ENCODE results near the gene CREB3L4. TPM values are rescaled to one million over a fixed set of nuclear protein-coding genes. Genes with fewer than 3 reads are reported as not detected.

The CREB3L4 gene
- total and polyA plus RNA-seq, 8 donors, result 2.7 to 32.9 (median 10.9) TPM; not detected in 1

GRCh38 chr1:153921803-153922075 is 46.0 kb upstream of the CREB3L4 start:
- WGBS, 5 donors, result 1 to 4% (median 3%) methylated on average over 10 of the region's 10 CpGs
- peak overlapping the region; percentile 53 to 93 (median 92) for H3K27ac ChIP-seq
- intact Hi-C loops (cut with DNase I; ENCODE audit: low total_unique reads), result no loop called here
- no peaks in the 10 kb centered on the region for H3K9me3 ChIP-seq
- H3K36me3 ChIP-seq, result peaks cover 0 to 6% (median 3%) of the 10 kb centered on the region in 4 donors
- H3K4me1 ChIP-seq, result peaks cover 31 to 62% (median 51%) of the 10 kb centered on the region in 4 donors
- peak in 1 of 2 donors; percentile 37 for DNase-seq
- TF ChIP-seq EP300 (IDR thresholded peaks at IDR 0.05) (no peak), POLR2AphosphoS5 (IDR thresholded peaks at IDR 0.05) (no peak), CTCF (IDR thresholded peaks at IDR 0.05) (no peak)
- peak overlapping the region; percentile 89 to 93 (median 90) for H3K4me3 ChIP-seq
- no peaks in the 10 kb centered on the region for H3K27me3 ChIP-seq

- 0 to 1% (median 1%) methylated on average over 35 to 82 of the region's 86 CpGs for WGBS, 5 donors
- H3K4me1 ChIP-seq, result peaks cover 31 to 56% (median 49%) of the 10 kb centered on the region in 4 donors
- peak overlapping the region; percentile 85 to 93 (median 92) for H3K27ac ChIP-seq
- H3K36me3 ChIP-seq, result peaks cover 0 to 6% (median 3%) of the 10 kb centered on the region in 4 donors
- H3K4me3 ChIP-seq, result peak overlapping the region; percentile 89 to 93 (median 90)
- H3K27me3 ChIP-seq, result no peaks in the 10 kb centered on the region
- intact Hi-C loops (cut with DNase I; ENCODE audit: low total_unique reads), result no loop called here
- H3K9me3 ChIP-seq, result no peaks in the 10 kb centered on the region
- peak in 1 of 2 donors; percentile 32 for DNase-seq
- TF ChIP-seq EP300 (IDR thresholded peaks at IDR 0.05) (no peak), POLR2A (IDR thresholded peaks at IDR 0.05) (no peak), POLR2AphosphoS5 (IDR thresholded peaks at IDR 0.05) (peak in 1 of 3 donors; percentile 63), CTCF (IDR thresholded peaks at IDR 0.05) (peak in 1 of 7 experiments; percentile 14)
Observed at GRCh38 chr1:153922076-153922971, 45.4 kb upstream of the CREB3L4 start.

GRCh38 chr1:153922972-153923925 is 44.5 kb upstream of the CREB3L4 start, which contains the start of gene GATAD2B:
Gene GATAD2B (minus strand): TSS chr1:153922972. CDS start chr1:153828347, 94,625 bp downstream.
- peak within 1 kb of the TSS; percentile 89 to 93 (median 90) for H3K4me3 ChIP-seq
- intact Hi-C loops (cut with DNase I; ENCODE audit: low total_unique reads), result no loop called here
- no peaks in the 10 kb centered on the region for H3K9me3 ChIP-seq
- no peaks in the 10 kb centered on the region for H3K27me3 ChIP-seq
- peak within 1 kb of the TSS; percentile 85 to 93 (median 92) for H3K27ac ChIP-seq
- peaks cover 0 to 6% (median 0%) of the 10 kb centered on the region in 4 donors for H3K36me3 ChIP-seq
- peak; percentile 100 for DNase-seq
- 0 to 1% (median 1%) methylated on average over 52 to 53 of the region's 53 CpGs for WGBS, 5 donors
- H3K4me1 ChIP-seq, result peaks cover 31 to 48% (median 45%) of the 10 kb centered on the region in 4 donors
- TF ChIP-seq CTCF (IDR thresholded peaks at IDR 0.05) (no peak), POLR2AphosphoS5 (IDR thresholded peaks at IDR 0.05) (peak; percentile 7 to 63 (median 45))

- WGBS, 5 donors, result 76 to 88% (median 82%) methylated on average over 4 of the region's 4 CpGs
- peaks cover 7 to 26% (median 23%) of the 10 kb centered on the region in 4 donors for H3K36me3 ChIP-seq
Observed at GRCh38 chr1:153926405-153926804, 41.3 kb upstream of the CREB3L4 start.

More at GRCh38 chr1:153926405-153926804, 41.3 kb upstream of the CREB3L4 start:
- Histone ChIP-seq H3K4me3 (no peak overlapping the region), H3K4me1 (peaks cover 13 to 17% (median 15%) of the 10 kb centered on the region in 4 donors), H3K27me3 (no peaks in the 10 kb centered on the region), H3K27ac (no peak overlapping the region), H3K9me3 (no peaks in the 10 kb centered on the region)
- TF ChIP-seq CTCF (IDR thresholded peaks at IDR 0.05) (no peak), EP300 (IDR thresholded peaks at IDR 0.05) (no peak), POLR2A (IDR thresholded peaks at IDR 0.05) (no peak), POLR2AphosphoS5 (IDR thresholded peaks at IDR 0.05) (no peak)
- DNase-seq, result no peak
- intact Hi-C loops (cut with DNase I; ENCODE audit: low total_unique reads), result no loop called here
